ENCODE measurements around the gene GCNT1. TPM values are rescaled to one million over a fixed set of nuclear protein-coding genes. Genes with fewer than 3 reads are reported as not detected.

Gene GCNT1
- total RNA-seq, 2 experiments from 2014 or later = 0.36 to 0.53 TPM

- CTCF ChIA-PET = no interaction called here
- ATAC-seq (ENCODE audit: poor library complexity) (no peak), DNase-seq (no peak)
- H3K4me1 Mint-ChIP-seq (ENCODE audit: low read depth) = no peaks in the 10 kb centered on the region
- H3K27me3 Mint-ChIP-seq = peaks cover 8% of the 10 kb centered on the region
- Histone ChIP-seq H3K27ac (ENCODE audit: low read depth in 1 of 2, low read length in 2 of 2) (no peak overlapping the region), H3K9me3 (ENCODE audit: control insufficient read depth in 1 of 2, insufficient read depth in 1 of 2, low read length in 2 of 2) (no peaks in the 10 kb centered on the region), H3K4me1 (ENCODE audit: insufficient read depth, low read length) (no peaks in the 10 kb centered on the region), H3K4me3 (ENCODE audit: low read length) (no peak overlapping the region), H3K27me3 (ENCODE audit: control insufficient read depth in 1 of 2, insufficient read depth in 2 of 2, low read length in 2 of 2) (no peaks in the 10 kb centered on the region), H3K36me3 (ENCODE audit: insufficient read depth, low read length) (no peaks in the 10 kb centered on the region)
- no peaks in the 10 kb centered on the region for H3K9me3 Mint-ChIP-seq
- POLR2A ChIA-PET = no interaction called here
- H3K36me3 Mint-ChIP-seq (ENCODE audit: low read depth) = no peaks in the 10 kb centered on the region
- no peak overlapping the region for H3K27ac Mint-ChIP-seq
- no peak overlapping the region for H3K4me3 Mint-ChIP-seq
- TF ChIP-seq CTCF (IDR thresholded peaks at IDR 0.05) = no peak
- intact Hi-C loops (cut with DNase I, micrococcal nuclease) = no loop called here
Measured at GRCh38 chr9:76438841-76439588, 20.0 kb upstream of the GCNT1 start.

- H3K4me3 Mint-ChIP-seq = no peak overlapping the region
- H3K27me3 Mint-ChIP-seq = no peaks in the 10 kb centered on the region
- H3K36me3 Mint-ChIP-seq (ENCODE audit: low read depth) = no peaks in the 10 kb centered on the region
- Histone ChIP-seq H3K27ac (ENCODE audit: low read depth in 1 of 2, low read length in 2 of 2) (no peak overlapping the region), H3K36me3 (ENCODE audit: insufficient read depth, low read length) (no peaks in the 10 kb centered on the region), H3K4me3 (ENCODE audit: low read length) (no peak overlapping the region), H3K9me3 (ENCODE audit: control insufficient read depth in 1 of 2, insufficient read depth in 1 of 2, low read length in 2 of 2) (no peaks in the 10 kb centered on the region), H3K27me3 (ENCODE audit: control insufficient read depth in 1 of 2, insufficient read depth in 2 of 2, low read length in 2 of 2) (no peaks in the 10 kb centered on the region), H3K4me1 (ENCODE audit: insufficient read depth, low read length) (no peaks in the 10 kb centered on the region)
- intact Hi-C loops (cut with DNase I, micrococcal nuclease) = loop anchor here in 1 of 2 experiments (10.0 kb wide), 1 partner anchor 573 kb away; the partner anchor contains the start of gene FOXB2
- TF ChIP-seq CTCF (IDR thresholded peaks at IDR 0.05) = no peak
- POLR2A ChIA-PET = no interaction called here
- CTCF ChIA-PET = no interaction called here
- DNase-seq (no peak), ATAC-seq (ENCODE audit: poor library complexity) (no peak)
- H3K27ac Mint-ChIP-seq = no peak overlapping the region
- H3K4me1 Mint-ChIP-seq (ENCODE audit: low read depth) = no peaks in the 10 kb centered on the region
- H3K9me3 Mint-ChIP-seq = no peaks in the 10 kb centered on the region
Measured at GRCh38 chr9:76441551-76442322, 17.2 kb upstream of the GCNT1 start.

- no peak overlapping the region for H3K4me3 ChIP-seq (ENCODE audit: low read length)
- no peaks in the 10 kb centered on the region for H3K36me3 ChIP-seq (ENCODE audit: insufficient read depth, low read length)
- POLR2A ChIA-PET = no interaction called here
- no peak for TF ChIP-seq CTCF (IDR thresholded peaks at IDR 0.05)
- peaks cover 6% of the 10 kb centered on the region for H3K4me1 ChIP-seq (ENCODE audit: insufficient read depth, low read length)
- H3K9me3 ChIP-seq (ENCODE audit: control insufficient read depth in 1 of 2, insufficient read depth in 1 of 2, low read length in 2 of 2) = no peaks in the 10 kb centered on the region
- Mint-ChIP-seq H3K9me3 (no peaks in the 10 kb centered on the region), H3K27me3 (no peaks in the 10 kb centered on the region), H3K4me3 (no peak overlapping the region), H3K27ac (no peak overlapping the region), H3K36me3 (ENCODE audit: low read depth) (no peaks in the 10 kb centered on the region), H3K4me1 (ENCODE audit: low read depth) (no peaks in the 10 kb centered on the region)
- no peaks in the 10 kb centered on the region for H3K27me3 ChIP-seq (ENCODE audit: control insufficient read depth in 1 of 2, insufficient read depth in 2 of 2, low read length in 2 of 2)
- ATAC-seq (ENCODE audit: poor library complexity) = no peak
- no peak overlapping the region for H3K27ac ChIP-seq (ENCODE audit: low read depth in 1 of 2, low read length in 2 of 2)
- DNase-seq = no peak
- intact Hi-C loops (cut with DNase I, micrococcal nuclease) = loop anchor here in 1 of 2 experiments (10.0 kb wide), 1 partner anchor 571 kb away; the partner anchor contains the start of gene FOXB2
- CTCF ChIA-PET = no interaction called here
Measured at GRCh38 chr9:76443887-76444286, 15.1 kb upstream of the GCNT1 start.

Data from CD4-positive, alpha-beta T cell (primary cell).